ENCODE measurements around the gene MAG. TPM values are rescaled to one million over a fixed set of nuclear protein-coding genes. Genes with fewer than 3 reads are reported as not detected.

The MAG gene
- total RNA-seq, 1 experiment from 2014 or later: 0.17 TPM

DNA sequence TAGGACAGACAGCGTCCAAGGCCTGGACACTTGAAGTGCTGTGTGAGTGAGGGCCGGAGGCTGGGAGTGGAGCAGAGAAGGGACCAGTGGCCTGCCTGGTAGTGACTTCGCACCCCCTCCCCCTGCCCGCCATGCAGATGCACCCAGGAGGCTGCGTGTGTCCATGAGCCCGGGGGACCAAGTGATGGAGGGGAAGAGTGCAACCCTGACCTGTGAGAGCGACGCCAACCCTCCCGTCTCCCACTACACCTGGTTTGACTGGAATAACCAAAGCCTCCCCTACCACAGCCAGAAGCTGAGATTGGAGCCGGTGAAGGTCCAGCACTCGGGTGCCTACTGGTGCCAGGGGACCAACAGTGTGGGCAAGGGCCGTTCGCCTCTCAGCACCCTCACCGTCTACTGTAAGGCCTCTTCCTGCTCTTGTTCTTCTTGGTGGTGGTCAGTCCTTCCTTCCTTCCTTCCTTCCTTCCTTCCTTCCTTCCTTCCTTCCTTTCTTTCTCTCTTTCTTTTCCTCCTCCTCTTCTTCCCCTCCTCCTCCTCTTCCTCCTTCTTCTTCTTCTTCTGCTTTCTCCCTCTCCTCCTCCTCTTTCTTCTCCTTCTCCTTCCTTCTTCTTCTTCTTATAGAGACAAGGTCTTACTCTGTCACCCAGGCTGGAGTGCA, 49.7 kb downstream of the MAG start:
- Histone ChIP-seq H3K27ac (ENCODE audit: low read depth, low read length) (no peak overlapping the region), H3K9me3 (ENCODE audit: control insufficient read depth in 1 of 2, insufficient read depth in 1 of 2, low read depth in 1 of 2, low read length in 2 of 2) (no peaks in the 10 kb centered on the region), H3K36me3 (ENCODE audit: control insufficient read depth in 1 of 2, insufficient read depth in 2 of 2, low read length in 2 of 2) (no peaks in the 10 kb centered on the region), H2AFZ (ENCODE audit: low read depth, low read length, poor library complexity, severe bottlenecking) (no peak overlapping the region), H3K27me3 (ENCODE audit: insufficient read depth, low read length) (no peaks in the 10 kb centered on the region), H3K79me2 (ENCODE audit: insufficient read depth, low read length) (no peaks in the 10 kb centered on the region), H3K4me3 (replicated peaks in 1 of 2; ENCODE audit: low read depth in 1 of 2, low read length in 2 of 2) (no peak overlapping the region), H3K4me1 (ENCODE audit: control insufficient read depth in 1 of 2, insufficient read depth in 2 of 2, low read length in 2 of 2) (no peaks in the 10 kb centered on the region), H3K9ac (ENCODE audit: low read length) (no peak overlapping the region), H3K9me2 (ENCODE audit: insufficient read depth) (no peaks in the 10 kb centered on the region), H4K20me1 (ENCODE audit: insufficient read depth) (no peaks in the 10 kb centered on the region), H3K4me2 (ENCODE audit: low read length) (no peak overlapping the region)
- no peak for DNase-seq (ENCODE audit: low read depth, low spot score)
- TF ChIP-seq YY1 (IDR thresholded peaks at IDR 0.05; ENCODE audit: extremely low read depth, insufficient replicate concordance, low read depth, low read length) (no peak), CBX3 (IDR thresholded peaks at IDR 0.05; ENCODE audit: low read depth) (no peak), ELF1 (IDR thresholded peaks at IDR 0.05; ENCODE audit: borderline replicate concordance, low read depth) (no peak), ZFX (IDR thresholded peaks at IDR 0.05) (no peak), POLR2AphosphoS5 (IDR thresholded peaks at IDR 0.05; ENCODE audit: low read depth, low read length) (no peak), JUND (IDR thresholded peaks at IDR 0.05) (no peak)
- TF ChIP-seq, protein P1, sequence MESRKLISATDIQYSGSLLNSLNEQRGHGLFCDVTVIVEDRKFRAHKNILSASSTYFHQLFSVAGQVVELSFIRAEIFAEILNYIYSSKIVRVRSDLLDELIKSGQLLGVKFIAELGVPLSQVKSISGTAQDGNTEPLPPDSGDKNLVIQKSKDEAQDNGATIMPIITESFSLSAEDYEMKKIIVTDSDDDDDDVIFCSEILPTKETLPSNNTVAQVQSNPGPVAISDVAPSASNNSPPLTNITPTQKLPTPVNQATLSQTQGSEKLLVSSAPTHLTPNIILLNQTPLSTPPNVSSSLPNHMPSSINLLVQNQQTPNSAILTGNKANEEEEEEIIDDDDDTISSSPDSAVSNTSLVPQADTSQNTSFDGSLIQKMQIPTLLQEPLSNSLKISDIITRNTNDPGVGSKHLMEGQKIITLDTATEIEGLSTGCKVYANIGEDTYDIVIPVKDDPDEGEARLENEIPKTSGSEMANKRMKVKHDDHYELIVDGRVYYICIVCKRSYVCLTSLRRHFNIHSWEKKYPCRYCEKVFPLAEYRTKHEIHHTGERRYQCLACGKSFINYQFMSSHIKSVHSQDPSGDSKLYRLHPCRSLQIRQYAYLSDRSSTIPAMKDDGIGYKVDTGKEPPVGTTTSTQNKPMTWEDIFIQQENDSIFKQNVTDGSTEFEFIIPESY (IDR thresholded peaks at IDR 0.05; ENCODE audit: extremely low read depth, insufficient replicate concordance, low read length): no peak
- TF ChIP-seq, protein P2, sequence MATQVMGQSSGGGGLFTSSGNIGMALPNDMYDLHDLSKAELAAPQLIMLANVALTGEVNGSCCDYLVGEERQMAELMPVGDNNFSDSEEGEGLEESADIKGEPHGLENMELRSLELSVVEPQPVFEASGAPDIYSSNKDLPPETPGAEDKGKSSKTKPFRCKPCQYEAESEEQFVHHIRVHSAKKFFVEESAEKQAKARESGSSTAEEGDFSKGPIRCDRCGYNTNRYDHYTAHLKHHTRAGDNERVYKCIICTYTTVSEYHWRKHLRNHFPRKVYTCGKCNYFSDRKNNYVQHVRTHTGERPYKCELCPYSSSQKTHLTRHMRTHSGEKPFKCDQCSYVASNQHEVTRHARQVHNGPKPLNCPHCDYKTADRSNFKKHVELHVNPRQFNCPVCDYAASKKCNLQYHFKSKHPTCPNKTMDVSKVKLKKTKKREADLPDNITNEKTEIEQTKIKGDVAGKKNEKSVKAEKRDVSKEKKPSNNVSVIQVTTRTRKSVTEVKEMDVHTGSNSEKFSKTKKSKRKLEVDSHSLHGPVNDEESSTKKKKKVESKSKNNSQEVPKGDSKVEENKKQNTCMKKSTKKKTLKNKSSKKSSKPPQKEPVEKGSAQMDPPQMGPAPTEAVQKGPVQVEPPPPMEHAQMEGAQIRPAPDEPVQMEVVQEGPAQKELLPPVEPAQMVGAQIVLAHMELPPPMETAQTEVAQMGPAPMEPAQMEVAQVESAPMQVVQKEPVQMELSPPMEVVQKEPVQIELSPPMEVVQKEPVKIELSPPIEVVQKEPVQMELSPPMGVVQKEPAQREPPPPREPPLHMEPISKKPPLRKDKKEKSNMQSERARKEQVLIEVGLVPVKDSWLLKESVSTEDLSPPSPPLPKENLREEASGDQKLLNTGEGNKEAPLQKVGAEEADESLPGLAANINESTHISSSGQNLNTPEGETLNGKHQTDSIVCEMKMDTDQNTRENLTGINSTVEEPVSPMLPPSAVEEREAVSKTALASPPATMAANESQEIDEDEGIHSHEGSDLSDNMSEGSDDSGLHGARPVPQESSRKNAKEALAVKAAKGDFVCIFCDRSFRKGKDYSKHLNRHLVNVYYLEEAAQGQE (IDR thresholded peaks at IDR 0.05; ENCODE audit: low read depth): no peak
- ChIA-PET CTCF (no interaction called here), RAD21 (ENCODE audit: low non-redundant PET in 1 of 2, low total read pairs in 2 of 2, uncharacterized antibody in 2 of 2, unreplicated experiment in 2 of 2) (no interaction called here), POLR2A (no interaction called here)
- BruUV-seq (replicated peaks): no TSS peak
- no peak for ATAC-seq
- intact Hi-C loops (cut with micrococcal nuclease): no loop called here

Measured in HCT116 (cell line).